ENCODE data around the gene KAT6B.
"Not testable (repeated sequence)": the region's sequence is repeated elsewhere in the genome, so short reads cannot be mapped to it uniquely, and the experiment has no call there.

Gene KAT6B

DNA sequence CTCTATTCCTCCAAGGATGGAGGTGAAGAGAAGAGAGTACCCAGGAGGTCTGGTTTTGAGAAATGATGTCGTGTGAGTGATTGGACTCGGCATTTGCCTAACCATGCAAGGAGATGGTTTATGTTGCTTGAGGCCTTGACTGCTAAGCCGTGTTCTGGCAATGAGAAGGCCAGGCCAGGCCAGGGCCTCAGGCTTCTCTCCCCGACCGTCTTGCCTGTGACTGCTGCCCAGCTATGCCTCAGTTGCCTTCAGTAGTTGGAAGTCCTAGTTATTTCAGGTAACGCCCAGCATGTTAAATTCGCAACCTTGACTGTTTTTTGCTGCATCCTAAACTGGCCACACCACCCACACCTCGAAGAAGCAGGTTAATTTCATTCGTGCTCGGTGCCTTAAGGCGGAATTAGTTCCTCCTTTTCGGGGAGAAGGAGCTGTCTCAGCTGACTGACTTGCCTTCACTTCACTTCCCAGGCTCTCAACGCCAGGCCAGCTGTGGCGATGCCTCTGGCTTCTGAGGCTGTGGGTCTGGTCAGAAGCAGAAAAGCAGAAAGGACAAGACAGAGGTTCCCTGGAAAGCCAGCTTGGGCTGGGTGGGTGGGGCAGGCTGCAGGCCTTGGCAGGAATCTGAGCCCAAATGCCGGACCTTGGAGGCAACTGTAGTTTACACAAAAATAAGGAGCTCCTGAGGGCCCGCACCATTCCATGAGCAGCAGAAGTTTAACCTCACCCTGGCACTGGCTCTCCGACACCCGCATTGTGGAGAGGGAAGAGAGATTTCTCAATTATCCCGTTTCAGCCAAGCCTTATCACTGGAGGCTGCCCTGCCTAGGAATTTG, 223.1 kb downstream of the KAT6B start:
- TF ChIP-seq, protein P1, sequence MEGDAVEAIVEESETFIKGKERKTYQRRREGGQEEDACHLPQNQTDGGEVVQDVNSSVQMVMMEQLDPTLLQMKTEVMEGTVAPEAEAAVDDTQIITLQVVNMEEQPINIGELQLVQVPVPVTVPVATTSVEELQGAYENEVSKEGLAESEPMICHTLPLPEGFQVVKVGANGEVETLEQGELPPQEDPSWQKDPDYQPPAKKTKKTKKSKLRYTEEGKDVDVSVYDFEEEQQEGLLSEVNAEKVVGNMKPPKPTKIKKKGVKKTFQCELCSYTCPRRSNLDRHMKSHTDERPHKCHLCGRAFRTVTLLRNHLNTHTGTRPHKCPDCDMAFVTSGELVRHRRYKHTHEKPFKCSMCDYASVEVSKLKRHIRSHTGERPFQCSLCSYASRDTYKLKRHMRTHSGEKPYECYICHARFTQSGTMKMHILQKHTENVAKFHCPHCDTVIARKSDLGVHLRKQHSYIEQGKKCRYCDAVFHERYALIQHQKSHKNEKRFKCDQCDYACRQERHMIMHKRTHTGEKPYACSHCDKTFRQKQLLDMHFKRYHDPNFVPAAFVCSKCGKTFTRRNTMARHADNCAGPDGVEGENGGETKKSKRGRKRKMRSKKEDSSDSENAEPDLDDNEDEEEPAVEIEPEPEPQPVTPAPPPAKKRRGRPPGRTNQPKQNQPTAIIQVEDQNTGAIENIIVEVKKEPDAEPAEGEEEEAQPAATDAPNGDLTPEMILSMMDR (IDR thresholded peaks at IDR 0.05; ENCODE audit: insufficient read depth, missing control alignments): no peak
- FAIRE-seq (no peak), DNase-seq (ENCODE audit: insufficient read length, low spot score) (no peak)

GRCh38 chr10:75050149-75050919, 223.9 kb downstream of the KAT6B start:
- DNase-seq (ENCODE audit: insufficient read length, low spot score): no peak
- TF ChIP-seq, protein P1 (IDR thresholded peaks at IDR 0.05; ENCODE audit: insufficient read depth, missing control alignments): no peak
- FAIRE-seq: no peak

DNA sequence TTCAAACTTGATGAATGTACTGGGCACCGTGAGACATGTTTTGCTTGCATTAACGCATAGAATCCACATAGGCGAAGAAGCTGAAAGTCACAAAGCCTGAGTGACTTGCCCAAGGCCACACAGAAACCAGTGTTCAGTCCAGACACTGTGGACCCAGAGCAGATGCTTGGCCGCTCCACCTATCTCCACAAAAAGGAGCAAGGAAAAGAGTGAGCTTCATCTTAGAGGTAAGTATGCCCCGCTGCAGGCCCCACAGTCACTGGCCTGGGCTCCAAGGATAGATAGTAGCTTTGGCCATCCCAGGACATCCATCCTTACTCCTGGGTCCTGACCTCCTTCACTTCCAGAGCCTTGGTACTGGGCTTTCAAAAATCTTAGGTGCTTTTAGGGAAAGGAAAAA, 224.9 kb downstream of the KAT6B start:
- no peak for FAIRE-seq
- no peak for DNase-seq (ENCODE audit: insufficient read length, low spot score)
- TF ChIP-seq, protein P1 (IDR thresholded peaks at IDR 0.05; ENCODE audit: insufficient read depth, missing control alignments): no peak

DNA sequence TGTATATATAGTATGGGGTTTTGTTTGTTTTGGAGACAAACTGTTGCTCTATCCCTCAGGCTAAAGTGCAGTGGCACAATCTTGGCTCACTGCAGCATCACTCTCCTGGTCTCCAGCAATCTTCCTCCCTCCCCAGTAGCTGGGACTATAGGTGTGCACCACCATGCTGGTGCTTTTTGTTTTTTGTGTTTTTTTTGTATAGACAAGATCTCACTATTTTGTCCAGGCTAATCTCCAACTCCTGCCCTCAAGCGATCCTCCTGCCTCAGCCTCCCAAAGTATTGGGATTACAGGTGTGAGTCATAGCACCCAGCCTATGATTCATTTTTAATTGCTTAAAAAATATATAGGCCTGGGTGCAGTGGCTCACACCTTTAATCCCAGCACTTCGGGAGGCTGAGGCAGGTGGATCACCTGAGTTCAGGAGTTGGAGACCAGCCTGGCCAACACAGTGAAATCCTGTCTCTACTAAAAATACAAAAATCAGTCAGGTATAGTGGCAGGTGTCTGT, 229.6 kb downstream of the KAT6B start:
- not testable (repeated sequence) for DNase-seq (ENCODE audit: insufficient read length, low spot score); FAIRE-seq

DNA sequence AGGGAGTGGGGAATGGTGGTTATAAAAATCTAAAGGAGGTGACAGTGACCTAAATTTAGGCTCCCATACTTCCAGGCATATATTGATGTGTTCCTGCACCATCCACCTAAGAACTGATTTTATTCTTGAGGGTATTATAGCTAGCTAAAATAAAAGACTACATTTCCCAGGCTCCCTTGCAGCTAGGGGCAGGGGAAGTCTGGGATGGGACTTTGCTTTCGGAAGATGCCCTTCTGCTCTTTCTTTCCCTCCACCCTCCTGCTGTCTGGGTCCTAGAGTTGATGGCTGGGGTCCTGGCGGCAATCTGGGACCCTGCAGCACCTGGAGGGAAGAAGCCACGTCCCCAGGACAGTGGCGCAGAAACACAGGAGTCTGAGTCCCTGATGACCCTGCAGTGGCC, 231.3 kb downstream of the KAT6B start:
- TF ChIP-seq, protein P1 (IDR thresholded peaks at IDR 0.05; ENCODE audit: insufficient read depth, missing control alignments): no peak
- FAIRE-seq: no peak
- DNase-seq (ENCODE audit: insufficient read length, low spot score): no peak

DNA sequence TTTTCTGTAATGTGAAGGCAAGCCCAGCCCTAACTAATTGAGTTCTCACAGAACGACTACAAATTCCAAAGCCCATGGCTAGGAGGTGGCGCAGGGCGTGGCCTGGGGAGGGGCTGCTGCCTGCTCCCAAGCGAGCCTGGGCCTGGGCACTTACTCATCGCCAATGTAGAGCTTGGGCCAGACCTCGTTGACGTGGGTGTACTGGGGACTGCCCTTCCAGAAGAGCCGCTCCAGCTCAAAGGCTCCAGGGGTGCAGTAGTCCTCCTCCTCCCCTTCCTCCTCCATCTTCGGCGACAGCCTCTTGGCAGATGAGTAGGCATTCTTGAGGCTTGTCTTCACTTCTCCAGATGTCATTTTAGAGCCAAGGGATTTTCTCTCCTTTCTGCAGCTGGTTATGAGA, 231.8 kb downstream of the KAT6B start:
- DNase-seq (ENCODE audit: insufficient read length, low spot score) (no peak), FAIRE-seq (no peak)
- TF ChIP-seq, protein P1 (IDR thresholded peaks at IDR 0.05; ENCODE audit: insufficient read depth, missing control alignments): no peak

- FAIRE-seq (no peak), DNase-seq (ENCODE audit: insufficient read length, low spot score) (no peak)
- TF ChIP-seq, protein P1 (IDR thresholded peaks at IDR 0.05; ENCODE audit: insufficient read depth, missing control alignments): no peak
Observed at GRCh38 chr10:75061709-75062505, 235.5 kb downstream of the KAT6B start.

Data from D721Med (cell line).